ENCODE data around the gene MELTF.

Gene MELTF

DNA sequence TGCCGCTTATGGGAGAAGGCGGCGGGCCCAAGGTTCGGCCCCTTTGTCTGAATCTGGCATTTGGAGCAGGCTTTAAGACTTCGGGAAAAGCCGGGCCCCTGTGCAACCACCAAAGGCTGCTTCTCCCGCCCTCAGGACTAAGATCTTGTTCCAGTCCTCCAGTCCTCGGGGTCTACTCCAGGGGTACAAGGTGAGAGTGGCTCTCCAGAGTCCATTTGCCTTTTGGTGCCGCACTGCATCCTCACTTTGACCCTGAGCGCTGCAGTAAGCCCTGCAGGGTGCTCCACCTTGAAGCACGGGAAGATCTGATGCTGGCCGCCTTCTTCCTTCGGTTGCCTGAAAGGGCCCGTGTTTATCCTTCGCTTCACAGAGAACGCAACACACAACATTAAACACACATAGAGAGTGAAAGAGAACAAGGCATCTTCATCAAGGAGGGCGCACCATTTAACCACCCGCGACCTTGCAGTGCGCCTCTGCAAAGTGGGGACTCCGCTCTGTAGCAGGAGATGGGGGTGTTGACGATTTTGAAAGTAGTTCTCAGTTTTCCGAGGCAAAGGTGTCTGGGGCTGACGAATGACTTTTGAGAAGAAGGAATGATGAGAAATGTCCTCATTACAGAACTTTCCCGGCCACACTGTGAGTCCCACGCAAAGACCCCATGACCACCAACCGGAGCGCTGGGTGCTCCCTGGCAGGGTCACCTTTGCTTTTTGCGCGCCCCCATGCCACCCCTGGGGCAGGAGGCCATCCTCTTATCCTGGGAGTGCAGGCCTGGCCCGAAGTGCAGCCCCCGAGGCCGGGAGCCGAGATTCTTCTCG is 62.0 kb downstream of the MELTF start:
- no peak for DNase-seq

DNA sequence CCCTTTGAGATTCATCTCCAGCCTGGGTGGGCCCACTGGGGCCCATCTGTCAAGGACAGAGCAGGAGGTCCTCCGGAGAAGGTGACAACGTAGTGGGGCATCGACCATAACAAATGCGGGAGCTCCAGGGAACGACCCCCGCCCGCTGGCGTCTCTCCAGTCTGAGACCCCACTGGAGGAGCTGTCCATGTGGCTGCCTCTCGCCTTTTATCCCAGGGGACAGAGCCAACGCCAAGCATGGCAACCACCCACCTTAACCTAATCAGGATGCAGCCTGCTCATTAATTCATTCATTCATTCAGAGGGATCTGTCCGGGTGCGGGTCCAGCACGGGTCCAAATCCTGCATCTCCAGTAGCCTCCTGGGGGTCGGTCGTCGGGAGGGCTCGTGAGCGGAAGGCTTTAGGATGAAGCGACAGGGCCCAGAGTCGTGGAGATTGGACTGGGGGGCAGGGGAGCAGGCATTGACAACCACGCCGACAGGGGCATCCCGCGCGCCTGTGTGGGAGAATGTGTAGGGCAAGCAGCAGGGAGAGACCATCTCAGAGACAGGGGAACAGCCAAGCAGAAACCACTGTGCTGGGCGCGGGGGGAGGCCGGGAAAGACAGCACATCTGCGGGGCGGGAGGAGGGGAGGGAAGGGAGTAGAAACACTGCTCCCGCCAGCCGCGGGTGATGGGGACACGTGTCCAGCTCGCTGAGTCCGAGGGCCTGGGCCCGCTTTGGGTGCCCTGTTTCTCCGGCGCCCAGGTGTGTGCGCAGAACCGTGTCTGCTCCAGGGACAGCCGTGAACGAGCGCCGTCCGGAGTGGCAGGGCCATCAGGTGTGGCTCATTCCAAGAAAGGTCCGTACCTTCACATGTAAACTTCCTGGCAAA is 62.9 kb downstream of the MELTF start:
- no peak for DNase-seq

DNA sequence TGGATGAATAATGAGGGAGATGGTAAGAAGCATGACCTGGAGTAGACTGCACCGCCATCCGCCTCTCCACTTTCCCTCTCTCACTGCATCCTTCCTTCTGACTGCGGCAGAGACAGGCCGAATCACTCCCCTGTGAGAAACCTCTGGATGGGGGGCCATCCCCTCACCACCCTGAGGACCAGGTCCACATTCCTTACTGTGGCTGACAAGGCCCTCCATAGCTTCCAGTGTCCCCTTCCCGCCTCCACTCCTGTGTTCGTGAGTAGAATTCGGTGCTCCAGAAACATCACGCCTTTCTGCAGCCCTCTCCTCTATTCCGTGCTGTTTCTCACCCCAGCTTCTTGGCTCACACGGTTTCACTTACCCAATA is 63.8 kb downstream of the MELTF start:
- no peak for DNase-seq

- DNase-seq = no peak
These were observed 64.4 kb downstream of the MELTF start for GRCh38 chr3:196965112-196965803.

DNA sequence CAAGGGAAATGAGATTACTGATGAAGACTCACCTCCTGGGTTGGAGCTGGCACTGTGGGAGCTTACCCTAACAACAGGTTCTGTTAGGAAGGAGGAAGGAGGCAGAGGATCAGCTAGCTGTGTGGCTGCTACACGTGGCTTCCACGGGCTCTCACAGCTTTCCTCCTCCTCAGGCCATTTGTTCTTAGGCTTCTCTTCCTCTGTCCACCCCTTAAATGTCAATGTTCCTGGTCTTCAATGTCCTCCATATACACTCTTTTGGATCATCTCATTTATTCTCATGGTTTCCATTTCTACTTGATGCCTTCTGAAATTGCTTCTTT is 66.0 kb downstream of the MELTF start:
- DNase-seq = no peak

GRCh38 chr3:196962930-196963630 is 66.5 kb downstream of the MELTF start:
- DNase-seq = no peak

- no peak for DNase-seq
These were observed 67.3 kb downstream of the MELTF start for GRCh38 chr3:196962108-196962929.

DNA sequence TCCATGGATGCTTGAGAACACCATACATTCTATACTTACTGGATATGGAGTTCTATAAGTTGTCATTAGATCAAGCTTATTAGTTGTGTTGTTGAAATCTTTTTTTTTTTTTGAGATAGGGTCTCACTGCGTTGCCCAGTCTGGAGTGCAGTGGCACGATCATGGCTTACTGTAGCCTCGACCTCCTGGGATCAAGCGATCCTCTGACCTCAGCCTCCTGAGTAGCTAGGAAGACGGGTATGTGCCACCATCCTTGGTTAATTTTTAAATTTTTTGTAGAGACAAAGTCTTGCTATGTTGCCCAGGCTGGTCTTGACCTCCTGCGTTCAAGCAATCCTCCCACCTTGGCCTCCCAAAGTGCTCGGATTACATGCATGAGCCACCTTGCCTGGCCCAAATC is 74.8 kb downstream of the MELTF start:
- DNase-seq = no peak

Measured in CD4-positive, alpha-beta T cell treated with Interleukin-15 for 1 hour (primary cell).